HUES48 (cell line): ENCODE results near the gene VWA2.

ENCODE experiments used
- H3K27ac ChIP-seq: one replicate; pipeline ENCODE4 v1.7.0; 2013; ENCODE audit warnings: low read depth, low read length, inconsistent platforms
- H3K27me3 ChIP-seq: 2 replicates; pipeline ENCODE4 v1.6.1; 2013; ENCODE audit warnings: mild to moderate bottlenecking, low read length; ENCODE audit not compliant: control insufficient read depth, insufficient read depth
- H3K36me3 ChIP-seq: 2 replicates; pipeline ENCODE4 v1.6.1; 2013; ENCODE audit warnings: low read length; ENCODE audit not compliant: control insufficient read depth, insufficient read depth
- H3K4me1 ChIP-seq: 2 replicates; pipeline ENCODE4 v1.6.1; 2013; ENCODE audit warnings: mild to moderate bottlenecking, low read length; ENCODE audit not compliant: control insufficient read depth, insufficient read depth
- H3K4me3 ChIP-seq: 2 replicates; pipeline ENCODE4 v1.5.1; 2013; ENCODE audit warnings: mild to moderate bottlenecking, low read depth, low read length
- H3K9ac ChIP-seq: 2 replicates; pipeline ENCODE4 v1.6.1; 2013; ENCODE audit warnings: mild to moderate bottlenecking, low read depth, low read length, moderate library complexity
- H3K9me3 ChIP-seq: 2 replicates; pipeline ENCODE4 v1.6.1; 2013; ENCODE audit warnings: low read length; ENCODE audit not compliant: control insufficient read depth, insufficient read depth

Gene VWA2

GRCh38 chr10:114307731-114308130 lies 68.7 kb downstream of the VWA2 start:
- no peaks in the 10 kb centered on the region for H3K9me3 ChIP-seq
- no peaks in the 10 kb centered on the region for H3K27me3 ChIP-seq
- no peaks in the 10 kb centered on the region for H3K36me3 ChIP-seq
- H3K27ac ChIP-seq: no peak overlapping the region
- H3K9ac ChIP-seq: no peak overlapping the region
- peaks cover 4% of the 10 kb centered on the region; the same call in 1 of the 2 replicates for H3K4me1 ChIP-seq
- no peak overlapping the region for H3K4me3 ChIP-seq

- no peaks in the 10 kb centered on the region for H3K36me3 ChIP-seq
- peaks cover 4% of the 10 kb centered on the region; the same call in 1 of the 2 replicates for H3K4me1 ChIP-seq
- no peak overlapping the region for H3K4me3 ChIP-seq
- H3K9me3 ChIP-seq: no peaks in the 10 kb centered on the region
- H3K27me3 ChIP-seq: no peaks in the 10 kb centered on the region
- H3K27ac ChIP-seq: no peak overlapping the region
- H3K9ac ChIP-seq: no peak overlapping the region
These were observed 69.7 kb downstream of the VWA2 start for GRCh38 chr10:114308531-114309363.

- H3K4me1 ChIP-seq: peaks cover 1% of the 10 kb centered on the region; the same call in 1 of the 2 replicates
- no peak overlapping the region for H3K27ac ChIP-seq
- H3K36me3 ChIP-seq: no peaks in the 10 kb centered on the region
- no peak overlapping the region for H3K9ac ChIP-seq
- no peaks in the 10 kb centered on the region for H3K9me3 ChIP-seq
- no peaks in the 10 kb centered on the region for H3K27me3 ChIP-seq
- H3K4me3 ChIP-seq: no peak overlapping the region
These were observed 70.3 kb downstream of the VWA2 start for GRCh38 chr10:114309364-114309651.

GRCh38 chr10:114310346-114310745 lies 71.3 kb downstream of the VWA2 start:
- Histone ChIP-seq H3K9ac (no peak overlapping the region), H3K4me3 (no peak overlapping the region), H3K27me3 (no peaks in the 10 kb centered on the region), H3K4me1 (no peaks in the 10 kb centered on the region), H3K27ac (no peak overlapping the region), H3K9me3 (no peaks in the 10 kb centered on the region), H3K36me3 (no peaks in the 10 kb centered on the region)

GRCh38 chr10:114311023-114311422 lies 72.0 kb downstream of the VWA2 start:
- Histone ChIP-seq H3K27ac (no peak overlapping the region), H3K4me1 (no peaks in the 10 kb centered on the region), H3K27me3 (no peaks in the 10 kb centered on the region), H3K36me3 (no peaks in the 10 kb centered on the region), H3K4me3 (no peak overlapping the region), H3K9ac (no peak overlapping the region), H3K9me3 (no peaks in the 10 kb centered on the region)

- Histone ChIP-seq H3K36me3 (no peaks in the 10 kb centered on the region), H3K4me3 (no peak overlapping the region), H3K9me3 (no peaks in the 10 kb centered on the region), H3K9ac (no peak overlapping the region), H3K27ac (no peak overlapping the region), H3K4me1 (no peaks in the 10 kb centered on the region), H3K27me3 (no peaks in the 10 kb centered on the region)
These were observed 72.6 kb downstream of the VWA2 start for GRCh38 chr10:114311496-114312209.

- Histone ChIP-seq H3K4me3 (no peak overlapping the region), H3K27me3 (no peaks in the 10 kb centered on the region), H3K36me3 (no peaks in the 10 kb centered on the region), H3K9me3 (no peaks in the 10 kb centered on the region), H3K27ac (no peak overlapping the region), H3K4me1 (no peaks in the 10 kb centered on the region), H3K9ac (no peak overlapping the region)
These were observed 74.1 kb downstream of the VWA2 start for GRCh38 chr10:114313139-114313538.

GRCh38 chr10:114313866-114314265 lies 74.8 kb downstream of the VWA2 start:
- H3K9ac ChIP-seq: no peak overlapping the region
- no peak overlapping the region for H3K4me3 ChIP-seq
- H3K27ac ChIP-seq: no peak overlapping the region
- no peaks in the 10 kb centered on the region for H3K36me3 ChIP-seq
- no peaks in the 10 kb centered on the region for H3K9me3 ChIP-seq
- no peaks in the 10 kb centered on the region for H3K27me3 ChIP-seq
- no peaks in the 10 kb centered on the region for H3K4me1 ChIP-seq

GRCh38 chr10:114315566-114316420 lies 76.7 kb downstream of the VWA2 start:
- Histone ChIP-seq H3K4me3 (no peak overlapping the region), H3K27ac (no peak overlapping the region), H3K4me1 (peaks cover 7% of the 10 kb centered on the region), H3K27me3 (no peaks in the 10 kb centered on the region), H3K36me3 (no peaks in the 10 kb centered on the region), H3K9ac (no peak overlapping the region), H3K9me3 (no peaks in the 10 kb centered on the region)

GRCh38 chr10:114316744-114317143 lies 77.7 kb downstream of the VWA2 start:
- no peaks in the 10 kb centered on the region for H3K27me3 ChIP-seq
- peaks cover 7% of the 10 kb centered on the region for H3K4me1 ChIP-seq
- H3K9me3 ChIP-seq: no peaks in the 10 kb centered on the region
- no peak overlapping the region for H3K27ac ChIP-seq
- H3K9ac ChIP-seq: no peak overlapping the region
- no peaks in the 10 kb centered on the region for H3K36me3 ChIP-seq
- H3K4me3 ChIP-seq: no peak overlapping the region
